IPS DF 4.7 (cell line): ENCODE results near the gene FBXL16.

ENCODE experiments used
- DNase-seq: peaks from one replicate; pipeline ENCODE4 v3.0.0-alpha.2; 2013; ENCODE audit warnings: low spot score; ENCODE audit errors: extremely low read depth

FBXL16 gene

GRCh38 chr16:678209-678857, 27.3 kb downstream of the FBXL16 start:
- no peak for DNase-seq

- no peak for DNase-seq
These were observed 28.0 kb downstream of the FBXL16 start for GRCh38 chr16:677316-678190.

GRCh38 chr16:676913-677312, 28.7 kb downstream of the FBXL16 start:
- no peak for DNase-seq

GRCh38 chr16:676565-676902, 29.1 kb downstream of the FBXL16 start:
- DNase-seq, result no peak

- DNase-seq, result no peak
These were observed 29.6 kb downstream of the FBXL16 start for GRCh38 chr16:675884-676564.

- DNase-seq, result no peak
These were observed 30.4 kb downstream of the FBXL16 start, which contains the start of gene RHBDL1 for GRCh38 chr16:674968-675883. Gene RHBDL1 (plus strand): TSS chr16:675671. CDS start chr16:675791, 120 bp downstream.

- no peak for DNase-seq
These were observed 31.3 kb downstream of the FBXL16 start for GRCh38 chr16:674214-674881.

GRCh38 chr16:673399-673991, 32.1 kb downstream of the FBXL16 start:
- DNase-seq, result no peak

GRCh38 chr16:672851-673250, 32.8 kb downstream of the FBXL16 start:
- DNase-seq, result no peak

- DNase-seq, result no peak
These were observed 33.2 kb downstream of the FBXL16 start for GRCh38 chr16:672371-672770.

- no peak for DNase-seq
These were observed 34.1 kb downstream of the FBXL16 start for GRCh38 chr16:671353-672131.

GRCh38 chr16:670485-671352, 34.9 kb downstream of the FBXL16 start:
- DNase-seq, result no peak

- no peak for DNase-seq
These were observed 35.9 kb downstream of the FBXL16 start for GRCh38 chr16:669666-670065.

- DNase-seq, result no peak
These were observed 37.0 kb downstream of the FBXL16 start for GRCh38 chr16:668519-669171.

- no peak for DNase-seq
These were observed 37.7 kb downstream of the FBXL16 start, which contains the start of gene RHOT2 for GRCh38 chr16:667780-668518. Gene RHOT2 (plus strand): TSS chr16:668132. CDS start chr16:668200, 68 bp downstream.

- no peak for DNase-seq
These were observed 38.4 kb downstream of the FBXL16 start for GRCh38 chr16:667113-667779.

GRCh38 chr16:666572-666971, 39.0 kb downstream of the FBXL16 start:
- no peak for DNase-seq
